ENCODE results near the gene DPF3.

Gene DPF3

DNA sequence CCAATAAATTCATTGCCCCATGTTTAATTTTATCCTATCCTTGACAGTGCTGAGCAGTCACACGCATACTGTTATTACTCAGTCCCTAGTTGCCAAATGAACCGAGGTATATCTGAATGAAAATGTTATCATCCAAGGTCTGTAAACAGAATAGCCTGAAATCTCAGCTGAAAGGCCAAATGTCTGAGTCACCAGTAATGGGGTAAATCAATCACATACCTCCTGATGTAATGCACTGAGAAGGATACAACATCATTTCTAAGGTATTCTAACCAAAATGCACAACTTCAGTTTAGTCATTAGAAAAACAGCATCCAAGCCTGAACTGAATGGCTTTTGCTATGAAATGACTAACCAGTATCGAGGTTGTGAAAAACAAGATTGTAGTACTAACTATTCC, 228.6 kb downstream of the DPF3 start:
- no peak overlapping the region for H3K4me3 Mint-ChIP-seq
- no peaks in the 10 kb centered on the region for H3K9me3 Mint-ChIP-seq
- H3K4me1 Mint-ChIP-seq (ENCODE audit: low read depth), result no peaks in the 10 kb centered on the region
- no peak overlapping the region for H3K27ac Mint-ChIP-seq
- H3K36me3 Mint-ChIP-seq (ENCODE audit: low read depth), result no peaks in the 10 kb centered on the region
- H3K27me3 Mint-ChIP-seq, result peaks cover 20% of the 10 kb centered on the region
- intact Hi-C loops (cut with micrococcal nuclease), result no loop called here

DNA sequence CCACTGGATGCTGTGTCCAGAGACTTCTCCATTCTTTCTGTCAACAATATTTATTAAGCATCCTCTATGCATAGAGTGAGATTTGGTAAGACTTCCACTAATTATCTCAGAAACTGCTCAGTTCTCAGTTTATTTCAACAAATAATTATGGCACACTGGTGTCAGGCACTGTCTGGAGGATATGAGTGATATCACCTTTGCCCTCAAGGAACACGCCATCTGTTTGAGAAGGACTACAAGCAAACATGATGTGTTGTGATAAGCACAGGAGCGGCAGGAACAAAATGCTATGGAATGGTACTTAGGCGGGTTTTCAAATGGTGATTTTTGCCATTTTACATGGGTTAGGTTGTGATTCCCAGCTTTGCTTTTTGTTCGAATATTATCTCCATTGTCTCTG, 229.2 kb downstream of the DPF3 start:
- H3K27me3 Mint-ChIP-seq, result peaks cover 16% of the 10 kb centered on the region
- H3K4me1 Mint-ChIP-seq (ENCODE audit: low read depth), result no peaks in the 10 kb centered on the region
- no peaks in the 10 kb centered on the region for H3K36me3 Mint-ChIP-seq (ENCODE audit: low read depth)
- no peaks in the 10 kb centered on the region for H3K9me3 Mint-ChIP-seq
- H3K27ac Mint-ChIP-seq, result no peak overlapping the region
- intact Hi-C loops (cut with micrococcal nuclease), result no loop called here
- no peak overlapping the region for H3K4me3 Mint-ChIP-seq

DNA sequence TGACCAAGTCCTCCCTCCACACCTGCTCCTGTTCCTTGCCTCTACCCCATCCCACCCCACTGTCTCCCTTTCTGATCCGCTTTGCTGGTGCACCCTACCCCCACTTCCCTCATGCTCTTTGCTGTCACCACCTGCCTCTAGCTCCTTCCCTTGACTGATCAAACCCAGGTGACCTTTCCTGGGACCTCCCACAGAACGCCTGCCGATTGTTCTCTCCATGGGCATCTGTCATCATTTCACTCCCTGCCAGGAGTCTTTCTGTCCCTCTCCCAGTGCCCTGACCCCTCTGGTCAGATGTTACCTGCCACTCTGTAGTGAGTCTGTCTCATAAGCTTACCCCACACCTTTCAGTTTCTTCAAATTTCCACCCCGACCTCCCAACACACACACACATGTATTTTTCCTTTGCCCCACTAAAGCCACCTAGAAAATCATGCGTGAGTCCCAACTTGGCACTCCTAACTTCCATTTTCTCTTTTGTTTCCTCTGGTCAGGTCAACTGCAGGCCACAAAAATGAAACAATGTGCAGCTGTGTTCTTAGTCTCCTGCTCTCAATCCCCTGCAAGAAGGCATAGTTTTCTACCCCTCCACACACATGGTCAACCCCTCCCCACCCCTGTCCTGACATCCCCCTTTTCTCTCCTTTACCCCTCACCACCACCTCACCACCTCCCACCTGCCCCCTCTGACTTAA, 229.8 kb downstream of the DPF3 start:
- peaks cover 12% of the 10 kb centered on the region for H3K27me3 Mint-ChIP-seq

DNA sequence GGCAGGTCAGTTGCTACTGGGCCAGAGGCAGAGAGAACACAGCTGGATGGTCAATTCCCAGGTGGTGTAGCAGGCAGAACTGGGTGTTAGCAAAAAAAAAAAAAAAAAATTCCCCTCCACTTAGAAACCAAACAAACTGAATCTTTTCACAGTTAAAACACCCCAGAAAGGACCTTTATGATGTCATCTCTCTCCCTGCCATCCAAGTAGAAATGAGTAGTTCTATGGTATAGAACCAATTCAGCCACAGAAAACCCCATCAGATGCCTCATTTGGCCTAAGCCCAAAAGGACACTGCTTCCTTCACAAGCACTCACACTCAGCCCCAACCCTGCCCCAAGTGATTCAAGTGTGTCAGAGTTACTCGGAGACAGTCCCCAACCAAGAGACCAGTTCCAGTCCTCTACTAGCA, 230.8 kb downstream of the DPF3 start:
- H3K4me1 Mint-ChIP-seq (ENCODE audit: low read depth), result no peaks in the 10 kb centered on the region
- H3K27me3 Mint-ChIP-seq, result peaks cover 12% of the 10 kb centered on the region
- H3K27ac Mint-ChIP-seq, result no peak overlapping the region
- intact Hi-C loops (cut with micrococcal nuclease), result no loop called here
- H3K4me3 Mint-ChIP-seq, result no peak overlapping the region
- H3K9me3 Mint-ChIP-seq, result no peaks in the 10 kb centered on the region
- H3K36me3 Mint-ChIP-seq (ENCODE audit: low read depth), result no peaks in the 10 kb centered on the region

More for the DNA sequence above, 229.8 kb downstream of the DPF3 start:
- no peaks in the 10 kb centered on the region for H3K36me3 Mint-ChIP-seq (ENCODE audit: low read depth)
- H3K4me3 Mint-ChIP-seq, result no peak overlapping the region
- H3K4me1 Mint-ChIP-seq (ENCODE audit: low read depth), result no peaks in the 10 kb centered on the region
- intact Hi-C loops (cut with micrococcal nuclease), result no loop called here
- H3K9me3 Mint-ChIP-seq, result no peaks in the 10 kb centered on the region
- H3K27ac Mint-ChIP-seq, result no peak overlapping the region

DNA sequence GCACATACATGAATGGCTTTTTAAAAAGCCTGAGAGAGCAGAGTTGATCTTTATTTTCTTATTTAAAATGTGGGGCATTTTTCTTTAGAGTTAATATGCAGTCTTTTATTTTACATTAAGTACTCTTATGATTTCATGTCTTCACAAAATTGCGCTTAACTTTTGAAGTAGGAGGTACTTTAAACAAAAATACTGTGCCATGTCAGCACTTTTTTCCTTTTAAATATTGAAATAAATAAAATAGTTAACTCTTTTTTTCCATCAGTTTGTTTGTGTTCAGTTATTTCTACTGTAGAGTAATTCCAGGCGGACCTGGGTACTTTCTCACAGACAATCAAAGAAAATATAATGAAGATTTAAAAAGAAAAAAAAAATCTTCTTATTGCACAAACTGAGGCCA, 231.7 kb downstream of the DPF3 start:
- Mint-ChIP-seq H3K4me1 (ENCODE audit: low read depth) (no peaks in the 10 kb centered on the region), H3K4me3 (no peak overlapping the region), H3K9me3 (no peaks in the 10 kb centered on the region), H3K27me3 (peaks cover 14% of the 10 kb centered on the region), H3K27ac (no peak overlapping the region), H3K36me3 (ENCODE audit: low read depth) (no peaks in the 10 kb centered on the region)
- intact Hi-C loops (cut with micrococcal nuclease), result no loop called here

DNA sequence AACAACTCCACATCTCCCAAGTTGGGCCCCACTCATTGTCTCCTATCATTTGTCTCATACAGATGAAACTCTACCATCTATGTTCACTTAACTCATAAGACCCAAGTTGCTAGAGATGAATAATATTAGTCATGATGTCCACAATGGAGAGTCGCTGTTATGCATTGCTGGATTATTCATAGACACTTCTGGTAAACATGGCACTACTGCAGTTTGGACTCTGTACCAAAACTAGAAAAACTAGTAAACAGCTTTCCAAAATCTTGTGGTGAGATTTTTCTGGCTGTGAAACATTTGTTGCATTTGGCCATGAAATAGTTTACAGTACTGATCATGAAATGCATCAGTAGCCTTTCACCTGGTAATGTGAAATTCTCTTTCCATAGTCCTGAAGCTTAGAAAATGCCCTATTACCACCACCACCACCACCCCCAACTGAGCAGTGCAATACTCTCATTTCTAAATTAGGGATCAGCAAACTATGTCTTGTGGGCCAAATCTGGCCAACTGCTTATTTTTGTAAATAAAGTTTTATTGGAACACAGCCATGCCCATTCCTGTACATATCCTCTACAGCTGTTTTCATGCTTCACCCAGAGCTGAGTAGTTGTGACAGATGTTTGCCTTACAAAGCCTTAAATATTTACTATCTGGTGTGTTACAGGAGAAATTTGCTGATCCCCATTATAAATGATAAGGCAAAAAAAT, 236.5 kb downstream of the DPF3 start:
- Mint-ChIP-seq H3K9me3 (no peaks in the 10 kb centered on the region), H3K27me3 (peaks cover 20% of the 10 kb centered on the region), H3K36me3 (ENCODE audit: low read depth) (no peaks in the 10 kb centered on the region), H3K4me1 (ENCODE audit: low read depth) (no peaks in the 10 kb centered on the region), H3K4me3 (no peak overlapping the region), H3K27ac (no peak overlapping the region)
- intact Hi-C loops (cut with micrococcal nuclease), result no loop called here

DNA sequence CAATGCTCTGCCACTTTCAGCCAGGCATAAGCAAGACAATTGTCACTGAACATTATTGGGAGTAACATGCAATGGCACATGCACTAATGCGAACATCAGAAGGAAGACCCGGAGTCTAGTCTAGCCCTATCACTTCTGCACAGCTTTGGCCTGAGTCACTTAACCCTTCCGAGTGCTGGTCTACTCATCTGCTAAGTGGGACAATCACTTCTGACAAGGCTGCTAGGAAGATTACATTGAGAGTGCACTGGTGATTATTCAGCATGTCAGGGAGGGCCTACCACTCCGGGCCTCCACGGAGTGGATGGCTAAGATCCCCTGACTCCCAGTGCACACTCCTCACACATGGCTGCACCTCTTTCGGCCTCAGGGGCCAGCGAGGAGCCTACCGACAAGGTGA, 240.9 kb downstream of the DPF3 start:
- H3K27me3 Mint-ChIP-seq, result peaks cover 18% of the 10 kb centered on the region
- H3K9me3 Mint-ChIP-seq, result no peaks in the 10 kb centered on the region
- intact Hi-C loops (cut with micrococcal nuclease), result no loop called here
- no peaks in the 10 kb centered on the region for H3K36me3 Mint-ChIP-seq (ENCODE audit: low read depth)
- no peak overlapping the region for H3K27ac Mint-ChIP-seq
- no peaks in the 10 kb centered on the region for H3K4me1 Mint-ChIP-seq (ENCODE audit: low read depth)
- H3K4me3 Mint-ChIP-seq, result no peak overlapping the region

DNA sequence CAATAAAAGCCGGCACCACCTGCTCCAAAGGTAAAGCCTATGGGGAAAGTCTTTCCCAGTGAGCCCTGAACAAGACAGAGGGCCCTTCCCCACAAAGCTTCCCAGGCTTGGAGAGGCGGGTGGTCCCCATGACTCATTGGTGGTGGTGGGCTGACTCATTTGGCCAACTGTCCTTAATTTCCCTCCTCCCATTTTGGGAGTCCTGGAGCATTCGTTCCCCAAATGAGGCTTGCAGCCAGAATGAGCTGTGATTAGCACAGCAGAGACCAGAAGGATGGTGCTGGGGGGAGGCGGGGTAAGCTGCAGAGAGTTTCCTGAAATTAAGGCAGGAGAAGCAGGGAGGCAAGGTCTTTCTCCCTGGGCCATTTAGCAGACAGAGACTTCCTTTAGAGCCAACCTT, 241.7 kb downstream of the DPF3 start:
- peaks cover 16% of the 10 kb centered on the region for H3K27me3 Mint-ChIP-seq
- no peak overlapping the region for H3K4me3 Mint-ChIP-seq
- no peaks in the 10 kb centered on the region for H3K36me3 Mint-ChIP-seq (ENCODE audit: low read depth)
- no peaks in the 10 kb centered on the region for H3K4me1 Mint-ChIP-seq (ENCODE audit: low read depth)
- intact Hi-C loops (cut with micrococcal nuclease), result no loop called here
- no peak overlapping the region for H3K27ac Mint-ChIP-seq
- H3K9me3 Mint-ChIP-seq, result no peaks in the 10 kb centered on the region

DNA sequence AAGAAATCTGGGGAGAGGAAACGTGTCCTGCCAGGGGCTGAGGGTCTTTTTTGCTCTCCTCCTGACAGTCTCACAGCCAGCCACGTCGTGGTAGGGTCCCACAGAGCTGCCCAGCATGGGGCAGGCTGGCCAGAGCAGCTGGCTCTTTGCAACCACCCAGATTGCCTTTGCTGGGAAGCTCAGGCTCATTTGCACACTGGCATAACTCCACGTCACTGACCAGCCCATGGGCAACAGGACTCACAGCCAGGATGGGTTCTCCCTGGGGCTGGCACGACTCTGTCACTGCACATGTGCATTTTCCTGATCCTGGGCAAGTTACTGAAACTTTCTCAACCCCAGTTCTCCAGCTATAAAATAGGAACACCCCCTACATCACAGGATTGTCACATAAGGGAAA, 242.2 kb downstream of the DPF3 start:
- Mint-ChIP-seq H3K27ac (no peak overlapping the region), H3K27me3 (peaks cover 13% of the 10 kb centered on the region), H3K4me1 (ENCODE audit: low read depth) (no peaks in the 10 kb centered on the region), H3K36me3 (ENCODE audit: low read depth) (no peaks in the 10 kb centered on the region), H3K4me3 (no peak overlapping the region), H3K9me3 (no peaks in the 10 kb centered on the region)
- intact Hi-C loops (cut with micrococcal nuclease), result no loop called here

DNA sequence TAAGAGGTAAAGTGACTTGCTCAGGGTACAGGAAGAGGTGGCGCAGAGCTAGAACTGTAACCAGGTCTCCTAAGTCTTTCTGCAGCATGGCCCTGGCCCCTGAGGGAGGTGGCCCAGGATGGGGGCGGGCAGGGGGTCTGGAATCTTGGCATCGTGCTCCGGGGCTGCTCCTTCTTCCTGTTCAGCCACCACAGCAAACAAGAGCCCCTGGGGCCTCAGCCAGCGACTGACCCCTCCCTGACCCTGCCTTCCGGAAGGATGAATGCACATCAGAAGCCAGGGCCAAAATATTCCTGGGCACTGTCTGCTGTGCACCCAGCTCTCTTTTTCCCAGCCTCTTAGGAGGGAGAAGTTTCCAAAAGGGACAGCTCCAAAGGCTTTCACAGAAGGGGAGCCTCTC, 242.8 kb downstream of the DPF3 start:
- Mint-ChIP-seq H3K4me3 (no peak overlapping the region), H3K9me3 (no peaks in the 10 kb centered on the region), H3K27me3 (peaks cover 10% of the 10 kb centered on the region), H3K27ac (no peak overlapping the region), H3K36me3 (ENCODE audit: low read depth) (no peaks in the 10 kb centered on the region), H3K4me1 (ENCODE audit: low read depth) (no peaks in the 10 kb centered on the region)
- intact Hi-C loops (cut with micrococcal nuclease), result no loop called here

DNA sequence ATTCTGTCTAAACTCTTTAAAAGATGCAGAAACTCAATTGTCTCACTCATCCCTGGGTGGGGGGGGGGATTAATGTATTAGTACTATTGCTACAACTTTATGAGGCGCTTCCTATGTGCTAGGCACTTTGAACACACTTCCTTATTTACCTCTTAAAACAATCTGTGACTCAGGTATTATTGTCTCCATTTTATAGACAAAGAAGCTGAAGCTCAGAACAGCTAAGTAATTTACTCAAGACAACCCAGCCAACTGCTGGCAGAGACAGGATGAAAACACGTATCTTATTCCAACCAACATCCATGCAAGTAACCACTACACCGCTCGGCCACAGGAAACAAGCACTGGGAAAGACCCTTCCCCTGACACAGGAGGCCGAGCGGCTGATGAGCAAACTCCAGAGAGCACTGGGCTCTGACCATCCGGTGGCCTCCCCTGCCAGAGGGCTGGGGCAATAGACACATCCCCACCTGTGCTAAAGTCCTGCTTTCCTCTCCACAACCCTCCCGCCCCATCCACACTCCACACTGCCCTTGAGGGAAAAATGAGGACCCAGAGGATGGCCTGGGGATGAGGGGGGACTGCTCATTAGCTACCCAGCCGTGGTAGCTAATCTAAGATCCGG, 244.2 kb downstream of the DPF3 start:
- Mint-ChIP-seq H3K9me3 (no peaks in the 10 kb centered on the region), H3K4me3 (no peak overlapping the region), H3K27ac (no peak overlapping the region), H3K27me3 (peaks cover 11% of the 10 kb centered on the region), H3K4me1 (ENCODE audit: low read depth) (no peaks in the 10 kb centered on the region), H3K36me3 (ENCODE audit: low read depth) (no peaks in the 10 kb centered on the region)
- intact Hi-C loops (cut with micrococcal nuclease), result no loop called here

DNA sequence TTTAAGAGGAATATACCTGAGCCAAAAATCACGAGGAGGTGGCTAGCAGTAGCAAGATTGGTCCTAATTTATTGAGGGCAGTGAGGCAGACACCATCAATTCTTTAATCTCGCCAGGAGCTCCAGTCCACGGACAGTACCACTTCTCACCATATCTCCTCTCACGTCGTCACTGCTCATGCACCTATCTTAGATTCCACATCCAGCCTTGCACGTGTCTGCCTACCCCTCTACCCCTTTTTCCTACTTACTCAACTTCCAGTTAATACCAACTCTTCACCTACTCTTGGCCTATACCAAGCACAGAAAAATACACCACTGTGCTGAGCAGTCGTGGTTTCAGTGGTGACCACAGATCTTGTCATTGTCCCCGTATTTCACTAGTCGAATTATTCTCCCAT, 246.1 kb downstream of the DPF3 start:
- peaks cover 6% of the 10 kb centered on the region for H3K27me3 Mint-ChIP-seq
- H3K36me3 Mint-ChIP-seq (ENCODE audit: low read depth), result no peaks in the 10 kb centered on the region
- no peaks in the 10 kb centered on the region for H3K9me3 Mint-ChIP-seq
- no peak overlapping the region for H3K4me3 Mint-ChIP-seq
- no peak overlapping the region for H3K27ac Mint-ChIP-seq
- H3K4me1 Mint-ChIP-seq (ENCODE audit: low read depth), result no peaks in the 10 kb centered on the region
- intact Hi-C loops (cut with micrococcal nuclease), result no loop called here

DNA sequence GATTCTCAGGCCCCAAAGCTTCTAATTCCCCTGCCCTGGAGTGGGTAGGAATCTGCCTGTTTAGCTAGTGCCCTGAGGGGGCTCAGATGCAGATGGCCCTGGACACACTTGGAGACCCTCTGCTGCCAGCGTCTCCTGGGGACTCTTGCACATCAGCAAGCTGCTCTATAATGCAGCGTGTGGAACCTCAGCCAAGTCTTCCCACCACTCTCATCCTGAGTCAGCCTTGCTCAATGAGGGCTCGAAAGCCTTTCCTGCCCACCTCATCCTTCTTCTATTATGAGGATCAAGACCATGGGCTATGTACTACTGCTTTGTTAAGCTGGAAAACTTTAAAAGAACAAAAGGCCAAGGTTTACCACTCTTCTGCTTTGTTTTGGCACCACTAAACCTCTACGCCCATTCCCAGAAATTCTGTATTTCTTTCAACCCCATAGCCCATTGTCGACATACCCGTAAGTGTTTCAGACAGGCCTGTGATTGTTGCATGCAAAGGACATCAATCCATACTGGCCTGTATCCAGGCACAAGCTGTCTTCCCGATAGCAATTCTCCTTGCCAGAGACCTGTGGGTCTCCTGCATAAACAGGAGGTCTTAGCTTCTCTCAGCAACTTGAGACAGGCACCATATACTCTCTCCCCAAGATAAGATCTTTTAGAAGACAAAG, 246.9 kb downstream of the DPF3 start:
- no peaks in the 10 kb centered on the region for H3K4me1 Mint-ChIP-seq (ENCODE audit: low read depth)
- intact Hi-C loops (cut with micrococcal nuclease), result no loop called here
- no peaks in the 10 kb centered on the region for H3K9me3 Mint-ChIP-seq
- no peak overlapping the region for H3K27ac Mint-ChIP-seq
- no peak overlapping the region for H3K4me3 Mint-ChIP-seq
- H3K36me3 Mint-ChIP-seq (ENCODE audit: low read depth), result no peaks in the 10 kb centered on the region
- peaks cover 8% of the 10 kb centered on the region for H3K27me3 Mint-ChIP-seq

DNA sequence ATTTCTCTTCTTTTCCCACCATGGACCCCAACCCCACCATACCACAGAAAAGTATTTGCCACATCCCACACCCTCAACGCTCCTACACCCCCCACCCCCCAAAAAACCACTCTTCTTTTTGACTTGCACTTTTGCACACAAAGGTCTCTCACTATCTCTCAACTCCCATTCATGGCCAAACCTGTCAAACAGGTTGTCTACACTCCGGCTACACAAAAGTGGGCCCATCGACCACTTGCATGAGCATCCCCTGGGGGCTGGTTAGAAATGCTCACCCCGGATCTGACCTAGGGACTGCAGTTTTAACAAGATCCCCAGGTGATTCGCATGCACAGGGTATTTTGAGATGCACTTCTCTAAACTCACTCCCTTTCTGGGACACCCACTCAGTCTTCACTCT, 248.2 kb downstream of the DPF3 start:
- intact Hi-C loops (cut with micrococcal nuclease), result no loop called here
- no peak overlapping the region for H3K27ac Mint-ChIP-seq
- no peaks in the 10 kb centered on the region for H3K36me3 Mint-ChIP-seq (ENCODE audit: low read depth)
- H3K4me3 Mint-ChIP-seq, result no peak overlapping the region
- no peaks in the 10 kb centered on the region for H3K4me1 Mint-ChIP-seq (ENCODE audit: low read depth)
- H3K27me3 Mint-ChIP-seq, result peaks cover 8% of the 10 kb centered on the region
- peaks cover 1% of the 10 kb centered on the region for H3K9me3 Mint-ChIP-seq

Data from dendritic cell treated with granulocyte-macrophage colony-stimulating factor and Interleukin-4, amounts not matched to agents 40 ng/mL and 50 ng/mL, for 4 days (primary cell).